GM12873 (cell line): ENCODE results near the gene TSPAN17.

Experiments used
- TF ChIP-seq, protein P1 (sequence below): IDR thresholded peaks from 2 replicates; pipeline ENCODE4 v1.5.1; 2012; ENCODE audit warnings: low read depth, mild to moderate bottlenecking, moderate library complexity, low read length, control low read depth; ENCODE audit not compliant: insufficient read depth; ENCODE audit errors: missing control alignments

Gene TSPAN17

DNA sequence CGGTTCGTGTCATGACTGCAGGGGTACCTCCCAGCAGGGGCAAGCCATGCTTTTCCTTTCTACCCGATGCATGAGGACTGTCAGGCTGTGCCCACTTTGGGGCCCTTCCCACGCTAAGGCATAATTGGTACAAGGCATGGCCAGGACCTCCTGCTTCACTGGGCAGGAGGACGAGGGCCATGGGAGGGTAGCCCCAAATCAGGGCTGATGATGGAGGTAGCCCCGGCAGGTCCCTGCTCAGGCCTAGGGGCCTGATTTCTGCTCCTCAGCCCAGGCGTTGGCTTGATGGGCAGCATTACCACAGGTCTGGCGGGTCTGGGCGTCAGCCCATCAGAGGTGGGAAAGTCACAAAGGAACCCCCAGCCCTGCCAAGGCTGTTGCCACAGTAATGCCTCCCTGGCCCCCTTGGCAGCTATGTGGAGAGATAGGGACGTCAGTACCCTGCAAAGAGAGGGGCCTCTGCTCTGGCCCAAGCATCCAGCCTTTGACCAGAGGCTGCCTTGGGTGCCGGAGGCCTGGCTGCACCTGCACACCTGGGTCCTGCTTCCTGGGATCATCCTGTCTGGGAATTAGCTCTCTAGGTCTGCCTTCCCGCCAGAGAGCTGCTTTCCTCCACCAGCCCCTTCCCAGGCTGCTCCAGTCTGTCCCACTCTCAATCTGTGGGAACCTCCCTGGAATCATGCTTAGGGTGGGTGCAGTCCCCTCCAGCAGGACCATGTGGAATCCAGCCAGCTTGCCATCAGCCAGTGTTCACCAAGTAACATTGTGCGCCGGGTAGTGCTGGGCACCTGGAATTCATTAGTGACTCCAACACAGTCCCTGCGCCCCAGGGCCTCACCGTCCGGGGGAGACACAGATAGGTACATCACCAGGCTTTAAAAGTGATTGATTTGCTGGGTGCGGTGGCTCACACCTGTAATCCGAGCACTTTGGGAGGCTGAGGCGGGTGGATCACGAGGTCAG, 15.4 kb downstream of the TSPAN17 start:
- TF ChIP-seq, protein P1, sequence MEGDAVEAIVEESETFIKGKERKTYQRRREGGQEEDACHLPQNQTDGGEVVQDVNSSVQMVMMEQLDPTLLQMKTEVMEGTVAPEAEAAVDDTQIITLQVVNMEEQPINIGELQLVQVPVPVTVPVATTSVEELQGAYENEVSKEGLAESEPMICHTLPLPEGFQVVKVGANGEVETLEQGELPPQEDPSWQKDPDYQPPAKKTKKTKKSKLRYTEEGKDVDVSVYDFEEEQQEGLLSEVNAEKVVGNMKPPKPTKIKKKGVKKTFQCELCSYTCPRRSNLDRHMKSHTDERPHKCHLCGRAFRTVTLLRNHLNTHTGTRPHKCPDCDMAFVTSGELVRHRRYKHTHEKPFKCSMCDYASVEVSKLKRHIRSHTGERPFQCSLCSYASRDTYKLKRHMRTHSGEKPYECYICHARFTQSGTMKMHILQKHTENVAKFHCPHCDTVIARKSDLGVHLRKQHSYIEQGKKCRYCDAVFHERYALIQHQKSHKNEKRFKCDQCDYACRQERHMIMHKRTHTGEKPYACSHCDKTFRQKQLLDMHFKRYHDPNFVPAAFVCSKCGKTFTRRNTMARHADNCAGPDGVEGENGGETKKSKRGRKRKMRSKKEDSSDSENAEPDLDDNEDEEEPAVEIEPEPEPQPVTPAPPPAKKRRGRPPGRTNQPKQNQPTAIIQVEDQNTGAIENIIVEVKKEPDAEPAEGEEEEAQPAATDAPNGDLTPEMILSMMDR, result no peak

DNA sequence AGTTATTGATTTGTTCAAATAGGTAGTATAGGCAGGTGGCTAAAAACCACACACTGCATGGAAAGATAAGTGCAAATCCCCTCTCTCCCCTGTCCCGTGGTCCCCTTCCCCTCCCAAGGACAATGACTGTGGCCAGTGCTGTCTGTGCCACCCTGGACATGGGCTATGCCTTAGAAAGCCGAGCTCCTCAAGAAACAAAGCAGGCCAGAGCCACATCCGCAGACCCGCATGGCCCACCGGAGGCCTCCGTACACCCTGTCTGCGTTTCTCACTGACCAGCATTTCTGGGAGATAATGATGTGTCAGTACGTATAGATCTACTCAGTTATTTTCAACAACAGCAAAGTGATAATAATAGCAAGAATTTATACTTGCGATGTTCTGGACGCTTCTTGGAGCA, 16.3 kb downstream of the TSPAN17 start:
- TF ChIP-seq, protein P1, result no peak

DNA sequence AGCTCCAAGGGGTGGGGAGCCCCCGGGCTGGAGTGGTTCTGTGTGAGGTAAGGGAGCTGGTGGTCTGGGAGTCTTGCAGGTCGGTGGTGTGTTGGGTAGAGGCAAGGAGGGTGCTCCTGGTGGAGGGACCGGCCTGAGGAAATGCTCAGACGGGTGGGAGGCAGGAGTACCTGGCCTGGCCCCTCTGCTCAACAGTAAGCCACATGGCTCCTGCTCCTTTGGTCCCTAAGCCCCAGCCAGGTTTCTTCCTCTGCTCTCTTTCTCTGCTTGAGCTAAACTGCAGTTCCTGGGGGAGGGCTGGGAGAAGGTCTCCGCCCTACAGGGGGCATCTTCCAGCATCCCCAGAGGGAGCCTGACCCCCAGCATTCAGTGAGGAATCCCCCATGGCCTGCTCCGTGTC, 17.2 kb downstream of the TSPAN17 start:
- TF ChIP-seq, protein P1, result no peak

DNA sequence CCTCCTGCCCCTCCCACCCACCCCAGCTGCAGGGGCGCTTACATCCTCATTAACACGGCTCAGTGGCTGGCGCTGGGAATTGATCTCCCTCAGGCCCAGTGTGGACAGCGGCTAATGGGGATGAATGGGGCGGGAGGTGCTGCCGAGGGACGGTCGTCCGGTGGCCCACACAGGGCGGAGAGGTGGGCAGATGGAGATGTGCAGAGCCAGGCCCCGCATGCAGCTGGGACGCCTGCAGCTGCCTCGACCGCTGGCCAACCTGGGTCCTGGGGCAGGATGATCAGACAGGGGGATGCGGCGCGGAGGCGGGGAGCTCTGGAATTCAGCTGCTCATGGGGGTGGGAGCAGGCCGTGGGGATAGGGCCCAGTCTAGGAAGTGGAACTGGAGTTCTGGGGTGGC, 17.6 kb downstream of the TSPAN17 start:
- TF ChIP-seq, protein P1, result no peak

DNA sequence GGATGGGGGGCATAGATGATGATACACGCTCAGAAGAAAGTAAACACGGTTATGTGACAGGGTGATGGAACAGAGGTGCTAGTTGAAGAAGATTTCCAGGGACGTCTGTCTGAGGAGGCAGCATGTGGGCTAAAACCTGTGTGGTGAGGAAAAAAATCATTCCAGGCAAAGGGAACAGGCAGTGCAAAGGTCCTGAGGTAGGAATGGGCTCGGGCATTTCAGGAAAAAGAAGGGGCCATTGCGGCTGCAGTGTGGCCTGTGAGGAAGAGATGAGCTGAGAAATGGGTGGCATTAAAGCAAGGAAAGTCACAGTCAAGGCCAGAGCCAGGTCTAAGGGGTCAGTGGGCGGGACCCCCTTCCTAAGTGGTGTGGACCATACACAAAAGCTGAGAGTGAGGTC, 18.2 kb downstream of the TSPAN17 start:
- TF ChIP-seq, protein P1, result no peak

DNA sequence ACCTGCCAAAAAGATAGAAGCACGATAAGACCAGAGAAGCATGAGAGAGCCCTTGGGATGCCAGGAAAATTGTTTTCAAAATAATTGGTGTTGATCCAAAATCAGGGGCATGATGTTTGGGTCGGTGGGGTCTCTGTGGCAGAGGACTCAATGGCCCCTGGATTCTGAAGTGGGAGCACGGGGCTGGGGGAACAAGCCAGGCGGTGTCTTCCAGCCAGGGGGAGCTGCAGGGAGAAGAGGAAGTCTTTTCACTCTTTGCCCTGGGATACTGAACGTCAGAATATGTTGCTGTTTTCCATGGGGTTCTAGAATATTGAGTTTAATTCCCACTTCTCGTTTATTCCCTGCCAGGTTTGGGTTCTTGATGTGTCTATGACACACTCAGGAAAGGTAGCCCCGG, 20.4 kb downstream of the TSPAN17 start:
- TF ChIP-seq, protein P1, result no peak

DNA sequence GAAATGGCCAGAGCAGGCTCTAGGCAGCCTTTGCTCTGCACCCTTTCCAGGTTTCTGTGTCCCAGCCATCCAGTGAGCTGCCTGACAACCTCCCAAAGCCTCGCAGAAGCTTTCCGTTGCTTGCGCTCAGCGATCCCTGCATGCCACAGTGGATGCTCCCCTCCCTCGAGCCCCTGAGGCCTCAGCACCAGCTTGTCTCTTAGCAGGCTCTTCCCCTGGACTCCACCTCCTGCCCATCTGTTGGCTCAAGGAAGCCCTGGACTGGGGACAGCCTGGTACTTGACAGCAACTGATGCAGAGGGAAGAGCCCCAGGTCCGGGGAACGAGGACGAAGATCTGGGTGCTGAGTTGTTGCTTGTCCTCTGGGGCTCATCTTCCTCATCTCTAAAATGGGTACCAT, 23.2 kb downstream of the TSPAN17 start:
- TF ChIP-seq, protein P1, result no peak
